Stimulated activated CD4-positive, alpha-beta T cell treated with anti-CD3 and anti-CD28 coated beads, Interleukin-1b, Interleukin-23, amount 100 ng/mL, for 24 hours (primary cell): ENCODE measurements around the gene KATNB1.
"Not testable (repeated sequence)": the region's sequence is repeated elsewhere in the genome, so short reads cannot be mapped to it uniquely, and the experiment has no call there.

ENCODE experiments used
- DNase-seq, 4 experiments: peaks; one replicate each; pipeline ENCODE4 v3.0.0-alpha.2; 2020; ENCODE audit warnings: low read depth in 4 of 4, low spot score in 1 of 4

Gene KATNB1

DNA sequence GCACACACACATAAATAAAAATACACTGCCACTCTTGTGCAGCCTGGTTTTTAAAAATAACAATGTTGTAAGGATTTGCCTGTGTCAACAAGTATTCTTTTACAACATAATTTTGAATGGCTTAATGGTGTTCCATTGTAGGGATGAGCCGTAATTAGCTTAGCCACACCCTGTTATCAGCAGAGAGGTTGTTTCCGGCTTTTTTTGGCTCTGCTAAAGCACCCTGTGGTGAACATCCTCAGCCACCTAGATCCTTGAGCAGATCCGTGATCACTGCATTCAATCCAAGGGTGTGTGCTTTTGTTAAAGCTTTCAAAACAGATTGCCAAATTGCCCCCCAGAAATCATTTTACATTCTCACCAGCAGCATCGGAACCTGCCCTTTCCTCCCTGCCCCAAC lies 7.0 kb downstream of the KATNB1 start:
- no peak for DNase-seq

DNA sequence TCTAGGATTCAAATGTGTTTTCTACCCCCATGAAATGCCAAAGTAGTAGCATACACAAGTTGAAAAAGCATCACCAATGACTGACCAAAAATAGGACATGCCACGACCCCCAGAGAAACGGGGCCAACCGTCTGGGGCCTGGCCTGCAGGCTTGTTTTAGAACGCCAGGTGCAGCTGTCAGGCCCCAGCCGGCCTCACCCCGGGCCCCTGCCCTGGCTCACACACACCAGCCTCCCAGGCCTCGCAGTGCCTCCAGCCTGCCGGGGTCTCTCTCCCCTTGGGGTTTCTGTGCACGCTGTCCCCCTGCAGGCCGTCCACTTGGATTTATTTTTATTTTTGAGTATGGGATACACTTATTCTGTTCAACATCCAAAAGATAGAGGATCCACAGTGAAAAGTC lies 7.9 kb downstream of the KATNB1 start:
- DNase-seq: no peak

DNA sequence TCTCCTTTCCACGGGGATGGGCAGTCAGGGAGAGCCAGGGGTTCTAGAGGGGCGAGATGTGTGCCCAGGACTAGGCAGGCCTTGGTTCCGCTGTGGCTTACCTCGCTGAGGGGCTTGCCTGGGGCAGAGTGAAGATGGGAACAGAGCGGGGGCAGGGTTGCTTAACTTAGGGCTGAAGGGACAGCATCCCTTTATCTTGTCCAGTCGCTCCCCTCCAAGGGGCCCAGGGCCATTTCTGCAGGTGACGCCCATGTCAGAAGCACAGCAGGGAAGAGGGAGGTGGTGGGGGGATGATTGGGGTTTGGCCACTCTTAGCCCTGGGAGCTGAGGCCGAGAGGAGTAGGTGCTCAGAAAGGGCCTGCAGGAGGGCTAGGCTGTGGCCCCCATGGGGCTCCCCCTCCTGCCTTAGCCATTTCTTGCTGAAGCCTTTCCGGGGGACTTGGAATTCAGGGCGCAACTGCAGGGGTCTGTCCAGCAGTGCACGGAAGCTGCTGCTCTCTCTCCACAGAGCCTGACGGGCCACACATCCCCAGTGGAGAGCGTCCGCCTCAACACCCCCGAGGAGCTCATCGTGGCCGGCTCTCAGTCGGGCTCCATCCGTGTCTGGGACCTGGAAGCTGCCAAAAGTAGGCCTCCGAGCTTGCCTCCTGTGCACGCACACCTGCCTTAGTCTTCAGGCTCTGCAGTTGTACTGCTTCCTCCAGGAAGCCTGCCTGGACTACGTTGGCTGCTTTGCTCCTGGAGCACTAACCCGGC lies 8.5 kb downstream of the KATNB1 start:
- no peak for DNase-seq

DNA sequence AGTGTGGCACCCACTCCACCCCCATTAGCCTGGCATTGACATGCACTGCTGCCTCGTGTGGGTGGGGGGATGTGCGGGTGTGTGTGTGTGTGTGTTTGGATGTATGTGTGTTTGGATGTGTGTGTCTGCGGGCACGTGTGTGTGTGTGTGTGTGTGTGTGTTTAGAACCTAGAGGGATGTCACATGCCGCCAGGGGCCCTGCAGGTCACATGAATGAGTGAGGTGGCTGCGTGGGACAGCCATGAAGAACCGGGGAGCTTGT lies 9.0 kb downstream of the KATNB1 start:
- no peak for DNase-seq

DNA sequence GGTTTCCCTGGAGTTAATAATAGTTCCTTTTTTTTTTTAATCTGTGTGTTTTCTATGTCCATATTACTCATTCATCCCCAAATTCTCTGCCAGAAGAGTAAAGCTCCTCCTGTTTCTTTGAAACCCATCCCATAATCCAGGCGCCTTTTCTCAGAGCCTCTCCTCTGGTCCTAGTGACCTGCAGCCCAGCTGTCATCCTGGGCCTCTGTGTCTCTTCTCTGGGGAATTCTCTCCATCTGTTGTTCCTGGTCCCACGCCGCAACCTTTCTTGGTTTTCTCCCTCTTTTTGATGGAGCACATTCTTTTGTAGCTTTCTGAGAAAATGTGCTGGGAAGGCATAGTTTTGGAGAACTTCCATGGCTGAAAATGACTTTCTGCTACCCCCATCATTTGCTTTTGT lies 10.2 kb downstream of the KATNB1 start:
- no peak for DNase-seq

DNA sequence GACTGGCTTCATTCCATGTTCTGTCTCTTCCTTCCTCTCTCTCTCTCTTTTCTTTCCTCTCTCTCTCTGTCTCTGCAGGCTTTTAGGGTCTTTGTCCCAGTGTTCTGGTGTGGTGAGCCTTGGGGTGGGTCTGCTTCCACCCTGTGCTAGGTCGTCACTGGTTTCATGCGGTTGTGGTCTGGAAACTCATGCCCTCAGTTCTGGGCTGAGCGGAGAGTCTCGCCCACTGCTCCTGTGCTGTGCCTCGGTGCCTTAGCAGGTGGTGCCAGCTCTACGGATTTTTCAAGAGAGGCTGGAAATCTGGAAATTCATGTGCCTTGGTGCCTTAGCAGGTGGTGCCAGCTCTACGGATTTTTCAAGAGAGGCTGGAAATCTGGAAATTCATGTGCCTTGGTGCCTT lies 10.7 kb downstream of the KATNB1 start:
- DNase-seq: not testable (repeated sequence)

DNA sequence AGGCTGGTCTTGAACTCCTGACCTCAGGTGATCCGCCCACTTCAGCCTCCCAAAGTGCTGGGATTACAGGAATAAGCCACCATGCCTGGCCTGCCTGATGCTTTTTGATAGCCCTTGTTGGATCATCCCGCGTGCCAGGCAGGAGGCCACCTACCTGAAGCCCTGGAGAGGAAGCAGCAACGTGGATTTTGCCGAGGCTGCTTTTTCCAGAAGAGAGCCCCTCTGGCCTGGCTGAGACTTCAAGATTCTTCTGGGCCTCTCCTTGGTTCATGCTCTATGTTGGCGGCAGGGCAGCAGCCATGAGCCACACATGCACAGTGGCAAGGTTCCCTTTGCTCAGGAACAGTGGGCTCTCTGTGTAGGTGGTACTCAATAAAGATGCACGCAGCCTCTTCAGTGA lies 11.5 kb downstream of the KATNB1 start:
- no peak for DNase-seq

DNA sequence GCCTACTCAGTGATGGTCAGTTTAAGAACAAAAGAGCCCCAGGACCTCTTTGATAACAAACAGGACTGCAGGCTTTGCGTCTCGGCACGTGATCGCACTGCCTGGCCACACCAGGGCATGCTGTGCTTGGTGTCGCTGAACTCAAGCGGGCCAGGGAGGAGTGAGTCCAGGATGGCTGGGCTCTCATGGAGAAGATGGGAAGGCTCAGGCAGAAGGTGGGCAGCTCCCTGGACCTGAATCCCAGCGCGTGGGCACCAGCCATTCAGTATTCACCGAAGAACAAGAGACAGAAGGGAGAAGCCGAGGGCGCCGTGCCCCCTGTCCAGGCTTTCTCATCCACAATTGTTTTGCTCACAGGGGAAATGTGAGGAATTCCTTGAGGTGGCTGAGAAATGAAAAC lies 11.9 kb downstream of the KATNB1 start:
- DNase-seq: no peak

DNA sequence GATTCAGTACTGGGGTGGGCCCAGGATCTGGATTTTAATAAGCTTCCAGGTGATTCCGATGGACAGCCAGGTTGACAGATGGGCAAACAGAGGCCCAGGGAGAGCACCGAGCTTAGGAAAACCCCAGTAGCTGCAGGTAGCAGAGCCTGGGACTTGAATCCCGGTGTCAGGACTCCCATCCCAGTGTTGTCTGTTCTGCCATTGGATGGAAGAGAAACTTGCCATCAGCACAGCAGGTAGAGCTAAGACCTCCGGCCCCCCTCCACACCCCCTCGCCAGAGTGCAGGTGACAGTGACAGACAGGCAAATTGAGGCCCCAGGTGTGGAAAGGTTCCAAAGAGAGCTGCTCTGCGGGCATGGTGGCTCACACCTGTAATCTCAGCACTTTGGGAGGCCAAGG lies 12.4 kb downstream of the KATNB1 start:
- no peak for DNase-seq

DNA sequence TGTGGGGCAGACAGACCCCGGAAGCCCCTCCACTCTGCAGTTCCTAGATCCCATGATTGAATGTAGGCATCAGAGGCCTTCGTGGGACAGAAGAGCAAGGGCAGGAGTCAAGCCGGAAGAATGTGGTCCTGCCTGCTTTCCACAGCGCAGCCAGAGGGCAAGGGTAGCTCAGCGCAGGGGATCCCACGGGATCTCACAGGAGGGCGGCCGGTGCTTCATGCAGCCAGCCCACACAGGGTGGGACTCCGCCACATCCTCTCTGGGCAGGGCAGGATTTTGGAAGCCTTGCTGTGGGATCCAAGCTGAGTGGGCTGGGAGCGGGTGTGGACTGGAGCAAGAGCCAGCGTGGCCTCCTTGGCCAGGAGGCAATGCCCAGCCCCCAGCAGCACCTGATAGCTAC lies 13.0 kb downstream of the KATNB1 start:
- DNase-seq: no peak

DNA sequence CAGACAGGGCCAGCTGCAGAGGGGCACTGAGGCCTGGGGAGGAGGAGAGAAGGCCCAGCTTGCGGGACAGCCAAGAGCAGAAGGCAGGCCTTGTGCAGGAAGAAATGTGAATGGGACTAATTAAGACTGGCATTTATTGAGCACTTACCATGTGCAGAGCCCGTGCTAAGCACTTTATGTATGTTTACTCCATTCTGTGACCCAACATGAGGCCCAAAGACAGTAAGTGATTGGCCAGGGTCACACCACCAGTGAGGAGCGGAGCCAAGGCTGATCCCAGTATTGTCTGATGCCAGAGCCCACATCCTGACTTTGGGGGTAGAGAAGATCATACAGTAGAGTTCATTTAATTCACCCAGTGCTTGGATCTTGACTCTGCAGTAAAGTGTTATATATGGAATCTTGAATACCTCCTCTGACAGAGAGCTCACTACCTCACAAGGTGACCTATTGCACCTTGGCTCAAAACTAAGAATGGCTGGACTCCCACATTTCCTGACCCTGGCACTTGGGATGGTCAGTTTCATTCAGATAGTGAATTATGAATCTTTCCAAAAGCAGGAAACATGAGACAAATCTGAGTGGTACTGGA lies 13.6 kb downstream of the KATNB1 start:
- no peak for DNase-seq

DNA sequence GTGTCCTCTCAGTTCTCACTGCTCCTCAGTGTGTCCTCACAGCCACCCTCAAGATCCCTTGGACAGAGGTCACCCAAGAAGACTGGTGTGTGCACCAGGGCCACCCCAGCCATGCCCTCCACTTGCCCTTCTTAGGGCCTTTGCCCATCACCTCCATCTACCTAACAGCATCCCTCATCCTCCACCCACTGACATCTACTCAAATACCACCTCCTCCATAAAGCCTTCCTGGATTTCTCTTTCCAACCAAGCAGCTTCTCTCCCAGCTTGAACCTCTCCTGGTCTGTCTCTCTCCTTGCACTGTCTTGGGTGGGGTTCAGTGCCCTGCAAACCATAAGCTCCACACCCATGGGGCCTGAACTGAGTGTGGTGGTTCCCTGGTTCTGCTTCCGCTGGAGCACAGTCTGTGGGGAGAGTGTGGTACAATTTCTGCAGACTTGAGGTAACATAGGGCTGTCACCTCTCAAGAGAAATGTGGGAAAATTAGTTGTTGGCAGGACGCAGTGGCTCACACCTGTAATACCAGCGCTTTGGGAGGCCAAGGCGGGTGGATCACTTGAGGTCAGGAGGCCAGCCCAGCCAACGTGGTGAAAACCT lies 14.4 kb downstream of the KATNB1 start:
- no peak for DNase-seq

DNA sequence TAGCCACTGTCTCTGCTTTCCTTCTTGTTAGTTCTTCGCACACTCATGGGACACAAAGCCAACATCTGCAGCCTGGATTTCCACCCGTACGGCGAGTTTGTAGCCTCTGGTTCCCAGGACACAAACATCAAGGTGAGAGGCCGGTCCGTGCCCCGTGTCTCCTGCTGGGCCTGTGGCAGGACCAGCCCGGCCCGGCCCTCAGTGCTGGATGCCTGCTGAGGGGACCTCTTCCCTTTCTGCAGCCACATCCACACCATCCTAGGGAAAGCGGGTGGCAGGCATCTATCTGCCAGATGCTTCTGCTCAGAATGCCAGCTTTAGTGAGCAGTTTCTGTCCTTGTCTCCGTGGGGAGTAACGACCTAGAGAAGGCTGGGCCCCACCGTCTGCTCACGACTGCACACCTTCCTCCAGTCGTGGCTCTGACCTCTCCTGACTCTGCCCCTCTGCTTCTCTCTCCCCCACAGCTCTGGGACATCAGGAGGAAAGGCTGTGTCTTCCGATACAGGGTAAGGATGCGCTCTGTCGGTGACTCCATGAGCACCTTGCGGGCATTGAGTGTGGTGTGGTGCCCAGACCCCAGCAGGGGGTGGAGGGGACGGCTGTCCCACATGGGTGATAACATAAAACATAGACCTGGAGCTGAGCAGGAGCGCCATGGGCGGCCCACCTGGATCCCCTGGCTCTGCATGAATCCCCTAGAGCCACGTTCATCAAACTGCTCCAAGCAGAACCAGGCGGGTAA lies 15.4 kb downstream of the KATNB1 start:
- DNase-seq: no peak

DNA sequence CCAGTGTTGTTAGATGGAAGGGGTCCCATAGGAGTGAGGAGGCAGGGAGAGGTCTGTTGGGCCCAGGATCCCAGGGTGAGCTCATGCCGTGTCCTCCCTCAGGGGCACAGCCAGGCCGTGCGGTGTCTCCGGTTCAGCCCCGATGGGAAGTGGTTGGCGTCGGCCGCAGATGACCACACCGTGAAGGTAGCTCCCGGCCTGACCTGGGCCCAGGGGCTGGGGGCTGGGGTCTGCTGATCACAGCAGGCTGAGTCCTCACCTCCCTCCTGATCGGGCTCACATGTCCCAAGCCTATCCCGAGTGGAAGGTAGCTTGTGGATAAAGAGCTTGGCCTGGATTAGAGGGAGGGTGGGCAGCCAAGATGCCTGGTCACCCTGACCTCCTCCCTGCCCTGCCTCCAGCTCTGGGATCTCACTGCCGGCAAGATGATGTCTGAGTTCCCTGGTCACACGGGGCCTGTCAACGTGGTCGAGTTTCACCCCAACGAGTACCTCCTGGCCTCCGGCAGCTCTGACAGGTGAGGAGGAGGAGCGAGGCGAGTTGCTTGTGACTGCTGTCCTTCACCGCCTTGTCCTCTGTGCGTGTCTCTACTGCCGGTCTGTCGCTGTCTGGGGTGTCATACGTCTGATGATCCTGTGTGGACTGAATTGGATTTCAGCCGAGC lies 16.1 kb downstream of the KATNB1 start:
- DNase-seq: no peak

DNA sequence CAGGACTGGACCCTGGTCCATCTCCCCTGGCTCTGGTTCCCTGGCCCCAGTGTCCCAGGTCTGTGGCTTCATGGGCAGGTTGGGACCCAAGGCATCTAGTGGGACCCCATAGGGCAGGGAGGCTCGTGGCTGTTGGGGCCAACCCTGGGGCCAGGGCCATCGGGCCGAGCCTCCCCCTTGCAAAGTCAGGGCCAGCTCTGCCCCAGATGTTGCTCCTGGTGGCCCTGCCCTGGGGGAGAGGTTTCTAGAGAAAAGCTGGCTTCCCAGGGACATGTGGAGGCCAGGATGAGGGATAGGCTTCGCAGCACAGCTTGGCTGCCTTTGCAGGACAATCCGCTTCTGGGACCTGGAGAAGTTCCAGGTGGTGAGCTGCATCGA lies 16.6 kb downstream of the KATNB1 start:
- no peak for DNase-seq

DNA sequence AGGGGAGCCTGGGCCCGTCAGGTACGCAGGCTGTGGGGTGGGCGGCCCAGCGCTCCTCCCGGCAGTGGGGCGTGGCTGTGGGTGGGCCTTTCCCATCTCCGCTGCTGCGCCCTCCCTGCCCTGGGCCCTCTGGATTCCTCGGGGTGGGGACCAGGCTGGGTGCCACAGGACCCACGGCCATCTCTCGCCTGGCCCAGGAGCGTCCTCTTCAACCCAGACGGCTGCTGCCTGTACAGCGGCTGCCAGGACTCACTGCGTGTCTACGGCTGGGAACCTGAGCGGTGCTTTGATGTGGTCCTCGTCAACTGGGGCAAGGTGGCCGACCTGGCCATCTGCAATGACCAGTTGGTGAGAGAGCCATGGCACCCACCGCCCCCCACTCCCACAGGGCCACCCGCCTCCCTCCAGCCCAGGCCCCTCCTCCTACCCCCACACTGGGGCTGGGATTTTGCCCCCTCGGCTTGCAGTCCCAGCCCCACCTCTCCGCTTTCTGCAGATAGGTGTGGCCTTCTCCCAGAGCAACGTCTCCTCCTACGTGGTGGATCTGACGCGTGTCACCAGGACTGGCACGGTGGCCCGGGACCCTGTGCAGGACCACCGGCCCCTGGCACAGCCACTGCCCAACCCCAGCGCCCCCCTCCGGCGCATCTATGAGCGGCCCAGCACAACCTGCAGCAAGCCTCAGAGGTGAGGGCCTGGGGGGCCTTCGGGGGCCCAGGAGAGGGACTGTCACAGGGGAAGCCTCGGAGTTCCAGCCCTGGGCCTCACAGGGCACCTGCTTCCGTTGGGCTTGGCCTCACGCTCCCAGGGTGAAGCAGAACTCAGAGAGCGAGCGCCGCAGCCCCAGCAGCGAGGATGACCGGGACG lies 17.2 kb downstream of the KATNB1 start:
- no peak for DNase-seq

DNA sequence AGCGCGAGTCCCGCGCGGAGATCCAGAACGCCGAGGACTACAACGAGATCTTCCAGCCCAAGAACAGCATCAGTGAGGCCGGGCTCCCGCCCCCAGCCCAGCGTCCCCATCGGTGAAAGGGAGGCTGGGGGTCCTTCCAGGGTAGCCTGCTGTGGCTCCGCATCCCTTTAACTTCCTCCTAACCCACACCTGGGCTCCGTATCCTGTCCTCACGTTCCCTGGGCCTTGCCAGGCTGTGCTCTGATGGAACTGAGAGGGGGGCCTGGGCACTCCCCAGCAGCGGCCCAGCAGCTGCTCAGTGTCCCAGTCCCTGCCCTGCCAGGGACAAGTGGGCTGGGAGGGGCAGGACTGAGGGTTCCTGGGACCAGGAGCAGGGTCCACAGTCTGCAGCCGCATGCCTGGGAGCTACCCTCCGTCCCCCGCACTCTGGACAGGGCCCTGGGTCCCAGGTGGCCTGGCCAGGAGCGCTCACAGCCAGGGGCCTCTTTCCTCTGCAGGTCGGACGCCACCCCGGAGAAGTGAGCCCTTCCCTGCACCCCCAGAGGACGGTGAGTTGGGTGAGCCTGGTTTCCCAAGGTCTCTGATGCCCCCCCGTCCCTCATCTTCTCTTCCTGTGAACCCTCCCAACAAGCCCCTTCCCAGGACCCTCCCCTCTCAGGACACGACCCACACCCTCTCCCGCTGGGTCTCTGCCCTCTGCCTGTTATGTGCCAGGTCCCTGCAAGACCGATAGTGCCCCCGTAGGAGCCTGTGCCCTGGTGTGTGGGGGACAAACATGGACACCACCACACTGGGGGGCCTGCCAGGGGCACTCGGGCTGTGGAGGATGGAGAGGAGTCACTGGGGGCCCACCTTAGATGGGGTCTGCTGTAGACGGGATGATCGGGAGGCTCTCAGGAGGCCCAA lies 18.1 kb downstream of the KATNB1 start:
- DNase-seq: no peak

DNA sequence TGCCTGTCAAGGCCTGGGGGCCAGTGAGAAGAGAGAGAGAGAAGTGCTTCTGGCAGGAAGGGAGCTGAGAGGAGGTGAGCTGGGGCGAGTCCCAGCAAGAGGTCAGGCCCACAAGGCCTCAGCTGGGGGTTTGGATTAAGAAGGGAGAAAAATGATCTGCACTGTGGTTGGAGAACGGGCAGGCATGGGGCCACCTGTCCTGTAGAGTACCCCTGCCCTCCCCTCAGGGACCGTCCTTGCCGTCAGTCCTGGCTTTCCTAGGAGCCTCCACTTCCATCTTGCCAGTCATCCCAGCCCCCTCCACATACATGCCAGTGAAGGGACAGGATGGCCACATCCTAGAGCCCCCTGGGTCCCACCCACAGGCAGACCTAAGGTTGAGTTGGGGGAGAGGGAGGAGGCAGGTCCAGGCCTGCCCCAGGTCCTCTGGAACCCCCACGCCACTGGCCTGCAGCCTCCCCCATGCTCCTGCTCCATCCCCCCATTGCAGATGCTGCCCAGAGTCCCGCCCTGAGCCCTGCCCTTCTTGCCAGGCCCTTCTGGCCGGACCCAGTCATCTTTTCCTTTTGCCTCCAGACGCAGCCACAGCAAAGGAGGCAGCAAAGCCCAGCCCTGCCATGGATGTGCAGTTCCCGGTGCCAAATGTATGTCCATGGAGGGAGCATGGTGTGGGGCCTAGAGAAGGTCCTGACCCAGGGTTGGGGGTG lies 18.9 kb downstream of the KATNB1 start:
- no peak for DNase-seq

DNA sequence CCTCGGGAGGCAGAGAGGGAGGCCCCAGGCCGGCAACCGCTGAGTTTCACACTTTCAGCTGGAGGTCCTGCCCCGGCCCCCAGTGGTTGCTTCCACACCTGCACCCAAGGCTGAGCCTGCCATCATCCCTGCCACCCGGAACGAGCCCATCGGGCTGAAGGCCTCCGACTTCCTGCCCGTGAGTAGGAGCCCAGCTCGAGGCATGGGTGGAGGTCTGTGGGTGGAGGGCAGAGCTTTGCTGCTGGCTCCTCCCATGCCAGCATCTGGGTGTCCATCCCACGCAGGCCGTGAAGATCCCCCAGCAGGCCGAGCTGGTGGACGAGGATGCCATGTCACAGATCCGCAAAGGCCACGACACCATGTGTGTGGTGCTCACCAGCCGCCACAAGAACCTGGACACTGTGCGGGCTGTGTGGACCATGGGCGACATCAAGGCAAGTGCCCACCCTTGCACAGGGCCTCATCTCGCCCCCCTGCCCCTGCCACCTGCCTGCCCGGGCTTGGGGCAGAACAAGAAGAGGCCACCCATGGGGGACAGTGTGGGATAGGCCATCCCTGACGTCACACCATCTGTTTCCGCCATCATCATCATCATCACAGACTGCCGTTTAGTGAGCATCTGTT lies 19.6 kb downstream of the KATNB1 start:
- no peak for DNase-seq
